Cerebellar nuclear complex (tissue), 1 donor: Measurements from ENCODE around the gene PAMR1.

Source experiments
- DNase-seq, 2 experiments: peaks; one replicate each; lab custom pipeline; 2025; lab: John Stamatoyannopoulos, UW

PAMR1 gene

DNA sequence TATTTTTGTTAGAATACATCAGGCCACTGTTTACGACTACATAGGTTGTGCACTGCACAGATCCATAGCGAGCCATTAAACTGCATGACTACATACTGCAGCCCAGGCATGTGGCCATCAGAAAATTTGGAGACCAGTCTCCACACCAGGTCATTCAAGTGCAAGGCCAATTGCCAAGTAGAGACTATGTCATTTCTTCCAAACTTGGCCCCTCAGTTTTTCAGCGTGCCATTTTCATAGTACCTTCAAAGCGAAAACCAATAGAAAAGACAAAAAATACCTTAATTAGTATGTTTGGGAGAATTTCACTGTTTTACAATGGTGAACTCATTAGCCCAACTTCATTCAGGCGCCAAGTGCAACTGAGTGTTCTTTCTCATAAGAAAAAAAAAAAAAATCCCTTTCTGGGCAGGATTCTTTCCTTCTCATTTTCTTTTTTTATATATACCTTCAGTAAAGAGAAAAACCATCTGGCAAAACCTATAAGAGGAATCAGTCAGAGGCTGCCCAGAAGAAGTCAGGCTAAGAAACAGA, 30.4 kb downstream of the PAMR1 start:
- no peak for DNase-seq

DNA sequence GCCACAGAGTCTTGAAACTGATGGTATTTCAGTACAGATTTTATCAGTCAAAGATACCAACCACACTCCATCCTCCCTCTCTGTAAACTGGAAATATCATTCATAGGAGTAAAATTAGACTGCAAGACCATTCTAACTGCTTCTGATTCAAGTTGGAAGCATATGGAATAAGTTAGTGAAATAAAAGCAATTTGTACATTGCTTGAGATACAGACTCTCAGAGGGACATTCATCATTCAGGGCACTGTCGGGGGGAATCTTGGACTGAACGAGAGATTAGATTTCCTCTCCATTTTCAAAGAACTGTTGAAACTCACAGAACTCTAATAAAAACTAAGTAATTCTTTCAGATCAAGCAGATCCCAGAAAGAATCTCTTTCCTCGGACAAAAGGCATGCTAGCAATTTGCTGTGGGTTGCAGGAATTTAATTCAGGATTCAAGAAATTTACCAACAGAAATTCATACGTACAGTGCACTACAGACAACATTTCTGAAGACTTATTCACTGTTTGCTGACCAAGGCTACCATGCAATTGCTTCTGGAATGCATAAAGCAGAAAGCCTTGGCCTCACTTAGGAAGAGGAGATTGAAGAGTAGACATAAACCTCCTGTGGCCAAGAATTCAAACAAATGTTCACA, 34.1 kb downstream of the PAMR1 start:
- no peak for DNase-seq

DNA sequence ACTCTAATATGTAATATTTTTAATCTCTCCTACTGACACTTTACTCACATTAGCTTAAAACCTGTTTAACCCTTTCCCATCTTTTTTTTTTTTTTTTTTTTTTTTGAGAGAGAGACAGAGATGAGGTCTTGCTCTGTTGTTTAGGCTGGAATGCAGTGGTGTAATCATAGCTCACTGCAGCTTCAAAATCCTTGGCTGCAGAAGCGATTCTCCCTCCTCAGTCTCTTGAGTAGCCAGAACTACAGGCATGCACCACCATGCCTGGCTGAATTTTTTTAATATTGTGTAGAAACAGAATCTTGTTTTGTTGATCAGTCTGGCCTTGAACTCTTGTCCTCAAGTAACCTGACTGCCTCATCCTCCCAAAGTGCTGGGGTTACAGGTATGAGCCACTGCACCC, 37.3 kb downstream of the PAMR1 start:
- DNase-seq = no peak

- DNase-seq = no peak
Observed at GRCh38 chr11:35487532-35488078, 37.8 kb downstream of the PAMR1 start.

DNA sequence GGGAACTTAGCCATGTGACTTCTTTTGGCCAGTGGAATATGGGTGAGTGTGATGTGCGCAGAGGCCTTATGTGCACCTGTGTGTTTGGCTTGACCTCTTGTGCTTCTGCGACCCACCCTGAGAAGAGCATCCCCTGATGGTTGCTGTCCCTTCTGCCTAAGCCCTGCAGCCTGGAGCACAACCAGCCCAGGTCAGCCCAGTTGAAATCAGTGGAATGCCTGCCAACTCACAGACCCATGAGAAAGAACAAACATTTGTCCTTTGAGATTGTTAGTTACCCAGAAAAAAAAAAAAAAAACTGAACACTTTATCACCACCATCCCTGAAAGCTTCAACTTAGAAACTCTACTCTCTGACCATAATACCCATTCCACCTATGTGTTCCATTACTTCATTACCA, 38.5 kb downstream of the PAMR1 start:
- no peak for DNase-seq

GRCh38 chr11:35486446-35486845, 39.0 kb downstream of the PAMR1 start:
- no peak for DNase-seq

DNA sequence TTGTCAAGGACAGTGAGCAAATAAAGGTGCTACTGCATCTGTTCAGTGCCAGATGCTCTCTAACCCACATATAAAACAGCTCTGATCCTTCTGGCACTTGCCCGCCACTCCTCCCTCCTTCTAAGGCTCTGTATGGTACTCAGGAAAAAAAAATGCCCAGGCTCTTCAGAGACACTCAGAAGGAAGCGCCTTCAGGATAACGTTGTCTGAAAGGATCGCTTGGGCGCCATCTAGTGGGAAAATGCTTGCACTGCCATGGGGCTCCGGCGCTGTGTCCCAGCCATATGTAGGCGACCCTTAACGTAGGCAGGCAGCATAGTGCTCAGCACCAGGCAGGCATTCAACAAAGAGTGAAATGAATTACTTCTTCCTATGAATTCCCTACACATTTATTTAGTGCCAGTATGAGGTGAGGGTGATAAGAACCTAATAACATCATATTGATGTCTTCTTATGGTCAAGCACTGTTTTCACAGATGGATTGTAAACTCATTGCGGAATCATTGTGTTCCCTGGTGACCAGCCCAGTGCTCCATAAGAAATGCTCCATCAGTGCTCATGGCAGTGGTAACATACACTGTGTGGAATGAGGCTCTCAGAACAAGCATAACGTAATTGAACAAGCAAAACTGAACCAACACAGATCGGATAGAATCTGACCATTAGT, 39.6 kb downstream of the PAMR1 start:
- DNase-seq = peak in 1 of 2 experiments; percentile 15

DNA sequence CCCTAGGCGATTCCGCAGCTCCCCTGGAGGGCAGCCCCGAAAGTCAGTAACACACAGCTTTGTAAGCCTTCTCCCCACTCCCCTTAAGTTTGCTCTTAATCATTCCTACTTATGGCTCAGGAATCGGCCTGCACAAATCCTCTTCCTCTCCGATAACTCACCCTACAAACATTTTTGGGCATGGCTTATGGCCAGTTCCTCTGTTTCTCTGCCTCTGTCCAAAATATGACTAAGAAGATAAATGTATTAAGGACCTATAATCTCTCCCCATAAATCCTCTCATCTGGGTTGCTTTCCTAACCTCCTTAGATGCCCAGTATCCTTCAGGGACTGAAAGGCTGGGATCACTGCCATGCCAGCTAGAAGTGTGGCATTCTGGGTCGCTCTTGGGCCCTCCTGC, 41.0 kb downstream of the PAMR1 start:
- no peak for DNase-seq

DNA sequence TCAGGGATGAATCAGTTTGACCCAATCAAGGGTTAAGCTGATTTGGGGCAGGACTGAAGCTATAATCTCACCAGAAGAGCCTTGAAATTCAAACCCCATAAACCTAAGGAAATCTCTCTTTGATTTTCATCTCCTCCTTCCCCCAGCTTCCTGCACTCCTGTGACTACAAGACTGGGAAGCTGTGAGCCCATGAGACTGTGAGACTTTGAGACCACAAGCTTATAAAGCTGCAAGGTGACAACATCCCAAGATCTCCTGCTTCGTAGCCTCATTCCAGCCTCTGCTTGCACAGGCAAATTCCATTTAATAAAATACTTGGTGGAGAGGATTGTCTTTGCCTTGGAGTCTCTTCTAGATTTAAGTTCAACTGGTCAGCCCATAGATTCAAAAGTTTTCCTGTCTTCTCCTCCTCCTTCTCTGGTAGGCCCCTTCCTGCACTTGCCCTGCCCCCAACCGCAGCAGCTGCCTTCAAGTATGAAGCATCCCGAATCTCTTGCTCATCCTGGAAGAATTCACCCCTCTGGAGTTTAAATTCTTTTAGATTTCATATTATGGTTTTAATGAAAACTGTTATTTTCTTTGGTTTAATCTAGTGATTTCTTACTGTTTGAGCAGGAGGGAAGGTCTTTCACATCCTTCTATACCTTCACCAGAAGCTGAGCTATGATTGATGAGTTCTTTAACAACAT, 42.1 kb downstream of the PAMR1 start:
- no peak for DNase-seq

- DNase-seq = no peak
Observed at GRCh38 chr11:35479731-35480130, 45.7 kb downstream of the PAMR1 start.

DNA sequence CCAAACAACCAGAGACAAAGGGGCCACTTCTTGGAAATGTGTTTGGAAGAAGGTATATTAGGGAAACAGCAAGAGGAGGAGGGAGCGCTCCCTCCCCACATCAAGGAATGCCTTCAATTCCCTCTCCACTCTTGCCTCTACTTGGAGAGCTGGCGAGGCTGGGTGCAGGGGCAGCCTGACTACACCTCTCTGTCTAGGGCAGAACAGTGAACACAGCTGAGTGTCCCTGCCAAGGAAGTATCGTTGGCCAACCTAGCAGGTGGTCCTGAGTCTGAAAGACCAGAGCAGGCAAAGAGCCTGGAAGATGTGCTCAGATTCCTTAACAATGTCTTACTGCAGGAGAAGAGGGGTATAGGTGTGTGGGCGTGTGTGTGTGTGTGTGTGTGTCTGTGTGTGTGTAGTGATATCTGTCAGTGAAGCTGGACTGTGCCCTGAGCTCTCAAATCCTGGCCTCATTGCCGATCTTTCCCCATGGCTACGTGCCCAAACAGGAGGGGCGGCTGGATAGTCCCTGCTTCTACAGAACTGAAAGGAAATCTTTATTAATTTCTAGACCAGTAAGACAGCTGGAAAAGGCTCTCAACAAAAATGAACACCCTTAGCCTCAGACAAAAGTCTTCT, 46.8 kb downstream of the PAMR1 start:
- DNase-seq = no peak

GRCh38 chr11:35477901-35478300, 47.5 kb downstream of the PAMR1 start:
- no peak for DNase-seq

- DNase-seq = no peak
Observed at GRCh38 chr11:35474688-35475087, 50.7 kb downstream of the PAMR1 start.

DNA sequence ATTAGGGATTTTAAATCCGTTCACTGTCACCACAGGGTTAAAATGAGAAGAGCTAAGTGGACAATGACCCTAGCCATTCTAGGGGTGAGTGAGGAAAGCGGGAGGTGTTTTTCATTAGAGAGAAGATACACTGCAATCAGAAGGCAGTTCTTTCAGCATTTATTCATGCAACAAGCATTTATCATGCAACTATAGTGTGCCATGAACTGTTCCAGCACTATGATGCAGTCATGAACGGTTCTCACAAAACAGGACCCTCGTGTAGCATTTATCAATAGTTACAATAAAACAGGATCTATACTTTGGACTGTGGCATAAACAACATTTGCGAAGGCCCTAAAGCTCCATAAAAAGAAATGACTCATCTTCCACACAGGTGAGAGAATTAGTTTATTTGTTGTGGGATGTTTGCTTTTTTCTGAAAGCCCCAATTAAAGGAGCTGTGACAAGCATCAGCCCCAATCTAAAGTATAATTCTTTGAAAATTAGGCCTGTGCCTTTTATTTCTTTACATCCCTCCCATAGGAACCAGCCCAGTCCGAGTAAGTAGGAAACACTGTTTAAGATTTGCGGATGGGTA, 51.5 kb downstream of the PAMR1 start:
- DNase-seq = no peak

GRCh38 chr11:35470616-35471015, 54.8 kb downstream of the PAMR1 start:
- DNase-seq = no peak

DNA sequence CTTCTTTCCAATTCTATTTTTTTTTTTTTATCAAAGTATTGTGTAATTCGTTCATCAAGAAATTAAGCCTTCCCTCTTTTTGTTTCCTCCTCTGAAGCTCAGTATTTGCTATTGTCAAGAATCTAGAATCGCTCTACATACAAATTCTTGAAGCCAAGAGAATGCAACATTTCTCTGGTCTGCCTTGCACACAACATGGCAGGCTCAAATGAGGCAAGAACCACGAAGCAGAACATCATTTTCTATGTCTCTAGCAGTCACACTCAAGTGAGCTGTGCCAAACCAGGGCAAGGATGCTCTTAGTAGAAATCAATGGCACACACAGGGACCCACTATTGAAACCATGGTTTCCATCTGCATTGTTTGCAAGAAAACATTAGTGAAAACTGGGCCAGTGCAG, 59.4 kb downstream of the PAMR1 start:
- no peak for DNase-seq

- no peak for DNase-seq
Observed at GRCh38 chr11:35464308-35464707, 61.1 kb downstream of the PAMR1 start.

GRCh38 chr11:35463331-35463751, 62.1 kb downstream of the PAMR1 start:
- DNase-seq = no peak

DNA sequence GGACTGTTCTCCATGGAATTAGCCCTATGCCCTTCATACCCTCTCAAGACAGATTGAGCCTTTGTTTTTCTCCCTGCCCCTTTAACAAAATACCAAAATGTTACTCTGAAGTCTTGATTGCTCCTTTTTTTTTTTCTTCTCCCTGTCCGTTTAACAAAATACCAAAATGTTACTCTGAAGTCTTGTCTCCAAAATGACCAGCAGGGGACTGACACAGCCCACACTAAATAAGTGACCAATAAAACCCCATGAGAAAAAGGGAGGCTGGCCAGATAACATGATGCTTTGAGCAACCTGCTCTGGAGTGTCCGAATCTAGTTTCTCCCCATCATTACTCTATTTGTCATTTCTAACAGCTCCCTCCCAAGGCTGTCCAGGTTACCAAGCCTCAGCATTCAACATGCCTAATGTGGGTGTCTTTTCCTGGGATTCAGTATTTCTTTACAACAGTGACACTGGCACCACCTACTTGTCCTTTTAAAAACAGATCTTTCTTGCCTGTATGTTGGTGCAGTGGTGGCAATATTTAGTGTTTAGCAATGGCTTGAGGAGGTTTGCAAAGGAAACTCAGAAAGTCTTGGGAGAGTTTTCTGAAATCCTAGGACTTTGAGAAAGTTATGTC, 63.4 kb downstream of the PAMR1 start:
- DNase-seq = no peak

GRCh38 chr11:35459489-35459888, 65.9 kb downstream of the PAMR1 start:
- no peak for DNase-seq

DNA sequence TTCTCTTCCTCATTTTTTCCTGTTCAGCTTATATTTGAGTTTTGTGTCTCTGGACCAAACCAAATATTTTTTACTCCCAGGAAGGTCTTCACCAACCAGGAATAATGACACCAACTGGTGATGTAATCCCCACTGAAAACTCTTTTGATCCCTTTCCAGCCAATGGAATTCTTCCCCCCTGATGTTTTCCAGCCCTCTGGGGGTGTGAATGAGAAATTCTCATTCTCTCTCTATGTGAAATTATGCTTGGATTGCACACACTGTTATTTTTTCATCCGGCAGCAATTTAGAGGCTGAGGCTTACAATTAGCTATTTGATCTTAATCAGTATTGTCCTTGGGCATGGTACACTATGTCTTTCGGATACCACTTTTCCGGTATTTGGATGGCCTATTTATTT, 66.6 kb downstream of the PAMR1 start:
- no peak for DNase-seq

DNA sequence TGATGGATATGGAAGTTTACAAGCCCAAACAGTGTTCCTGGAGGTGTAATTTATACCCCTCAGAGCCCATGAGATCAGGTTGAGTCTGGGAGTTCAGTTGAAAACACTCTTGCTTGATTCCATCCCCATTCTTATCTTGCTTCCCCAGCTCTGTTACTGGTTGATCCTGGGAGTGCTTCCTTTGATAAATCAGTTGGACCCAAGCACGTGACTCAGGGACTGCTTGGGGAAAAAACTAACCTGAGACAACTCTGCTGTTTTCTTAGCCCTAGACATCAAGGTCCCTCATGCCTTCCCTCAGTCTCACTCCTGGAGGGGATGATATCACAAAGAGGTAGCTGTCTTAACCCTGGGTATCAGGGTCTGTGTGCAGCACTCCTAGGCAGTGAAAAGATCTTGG, 71.1 kb downstream of the PAMR1 start:
- no peak for DNase-seq
